CD4-positive, alpha-beta memory T cell (primary cell): ENCODE data around the gene TDRD9. TPM values are rescaled to one million over a fixed set of nuclear protein-coding genes. Genes with fewer than 3 reads are reported as not detected.

ENCODE experiments used
- CTCF ChIA-PET: fragments of 350-600 bp; sonication (Branson Sonifier 250); formaldehyde crosslinking; loops from one replicate; lab custom pipeline; 2021; ENCODE audit warnings: inconsistent platforms; ENCODE audit not compliant: partially characterized antibody; lab: Charles Lee
- POLR2A ChIA-PET: fragments of 350-600 bp; sonication (Branson Sonifier 250); formaldehyde crosslinking; loops from one replicate; lab custom pipeline; 2021; ENCODE audit not compliant: partially characterized antibody; lab: Charles Lee
- DNase-seq, 5 donors: peaks; one replicate each; pipeline versions ENCODE4 v3.0.0 to v3.0.0-alpha.2; 2020 to 2022; ENCODE audit warnings: mixed read lengths in 1 of 5
- H3K27ac ChIP-seq: one replicate; pipeline ENCODE4 v1.7.0; 2013; ENCODE audit warnings: low read depth, low read length
- H3K27me3 ChIP-seq: 2 replicates; pipeline ENCODE4 v1.7.0; 2013; ENCODE audit warnings: mild to moderate bottlenecking, low read length, moderate library complexity; ENCODE audit not compliant: insufficient read depth
- H3K36me3 ChIP-seq: 2 replicates; pipeline ENCODE4 v1.7.0; 2013; ENCODE audit warnings: mild to moderate bottlenecking, low read length, moderate library complexity; ENCODE audit not compliant: insufficient read depth
- H3K4me1 ChIP-seq: 2 replicates; pipeline ENCODE4 v1.7.0; 2013; ENCODE audit warnings: mild to moderate bottlenecking, low read length, moderate library complexity; ENCODE audit not compliant: insufficient read depth
- H3K4me3 ChIP-seq, 2 donors: one replicate each; pipeline ENCODE4 v1.7.0; 2013; ENCODE audit warnings: low read length in 2 of 2, mild to moderate bottlenecking in 1 of 2
- H3K9me3 ChIP-seq, 2 donors: one replicate each; pipeline ENCODE4 v1.7.0; 2013; ENCODE audit warnings: low read length in 2 of 2, control low read depth in 1 of 2; ENCODE audit not compliant: control insufficient read depth in 1 of 2
- H3K27ac Mint-ChIP-seq, 7 donors: one replicate each; pipeline ENCODE4 v1.8.0; 2020 to 2021; ENCODE audit warnings: mixed read lengths in 7 of 7, mild to moderate bottlenecking in 6 of 7, inconsistent platforms in 3 of 7, moderate library complexity in 3 of 7
- H3K27me3 Mint-ChIP-seq, 2 donors: one replicate each; pipeline ENCODE4 v1.8.0; 2020 to 2021; ENCODE audit warnings: mixed read lengths in 2 of 2
- H3K36me3 Mint-ChIP-seq, 2 donors: one replicate each; pipeline ENCODE4 v1.8.0; 2020 to 2021; ENCODE audit warnings: mixed read lengths in 2 of 2, inconsistent platforms in 1 of 2, mild to moderate bottlenecking in 1 of 2
- H3K4me1 Mint-ChIP-seq, 4 donors: one replicate each; pipeline ENCODE4 v1.8.0; 2020 to 2021; ENCODE audit warnings: mixed read lengths in 4 of 4, mild to moderate bottlenecking in 1 of 4
- H3K4me3 Mint-ChIP-seq, 8 donors: one replicate each; pipeline ENCODE4 v1.8.0; 2020 to 2021; ENCODE audit warnings: mixed read lengths in 8 of 8, mild to moderate bottlenecking in 7 of 8, moderate library complexity in 6 of 8, inconsistent platforms in 3 of 8
- H3K9me3 Mint-ChIP-seq, 8 donors: one replicate each; pipeline ENCODE4 v1.8.0; 2020 to 2021; ENCODE audit warnings: mixed read lengths in 8 of 8, mild to moderate bottlenecking in 5 of 8, inconsistent platforms in 3 of 8, moderate library complexity in 1 of 8
- intact Hi-C: fragments of 100-400 bp; cut with micrococcal nuclease; formaldehyde crosslinking; loops from one replicate; pipeline ENCODE4 v1.15.1; 2023
- polyA plus RNA-seq, 2 donors: library from polyadenylated mRNA; unstranded; fragments of 300-500 nt; fragmentation: Illumina TruSeq; gene quantifications; one replicate each; pipeline ENCODE4 v1.2.3, GENCODE V29; 2021
- total RNA-seq, 2 experiments: library from RNA; stranded (reverse); gene quantifications; one replicate each; pipeline ENCODE4 v1.2.3, GENCODE V29; 2021

The TDRD9 gene
- total and polyA plus RNA-seq, 4 experiments from 2014 or later: 0.28 to 1.2 (median 0.59) TPM

DNA sequence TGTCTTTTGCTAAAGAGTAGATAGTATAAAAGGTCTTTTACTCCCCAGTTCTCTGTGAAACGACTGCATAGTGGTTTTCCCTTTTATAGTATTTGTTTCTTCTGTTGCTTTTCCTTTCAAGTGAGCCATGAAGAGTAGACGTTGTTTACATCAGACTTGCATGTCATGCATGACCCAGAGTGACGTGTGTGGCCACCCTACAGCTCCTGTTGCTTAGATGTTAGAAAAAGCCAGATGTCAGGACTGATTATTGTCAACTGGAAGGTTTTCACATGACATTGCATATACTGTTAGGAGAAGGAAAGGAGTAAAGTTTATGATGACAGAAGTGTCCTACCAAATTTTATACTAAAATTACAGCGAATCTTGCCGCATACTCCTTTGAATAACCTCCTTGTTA, 15.4 kb downstream of the TDRD9 start:
- no peaks in the 10 kb centered on the region for H3K27me3 ChIP-seq
- no peak overlapping the region for H3K4me3 ChIP-seq
- H3K27me3 Mint-ChIP-seq: peaks cover 28 to 37% of the 10 kb centered on the region in 2 donors
- ChIA-PET CTCF (no interaction called here), POLR2A (no interaction called here)
- no peaks in the 10 kb centered on the region for H3K36me3 Mint-ChIP-seq
- intact Hi-C loops: no loop called here
- no peaks in the 10 kb centered on the region for H3K36me3 ChIP-seq
- no peak overlapping the region for H3K27ac Mint-ChIP-seq
- no peak overlapping the region for H3K4me3 Mint-ChIP-seq
- H3K4me1 Mint-ChIP-seq: no peaks in the 10 kb centered on the region
- DNase-seq: no peak
- H3K4me1 ChIP-seq: no peaks in the 10 kb centered on the region
- H3K9me3 Mint-ChIP-seq: peaks cover 0 to 6% (median 1%) of the 10 kb centered on the region in 8 donors
- no peak overlapping the region for H3K27ac ChIP-seq
- no peaks in the 10 kb centered on the region for H3K9me3 ChIP-seq

DNA sequence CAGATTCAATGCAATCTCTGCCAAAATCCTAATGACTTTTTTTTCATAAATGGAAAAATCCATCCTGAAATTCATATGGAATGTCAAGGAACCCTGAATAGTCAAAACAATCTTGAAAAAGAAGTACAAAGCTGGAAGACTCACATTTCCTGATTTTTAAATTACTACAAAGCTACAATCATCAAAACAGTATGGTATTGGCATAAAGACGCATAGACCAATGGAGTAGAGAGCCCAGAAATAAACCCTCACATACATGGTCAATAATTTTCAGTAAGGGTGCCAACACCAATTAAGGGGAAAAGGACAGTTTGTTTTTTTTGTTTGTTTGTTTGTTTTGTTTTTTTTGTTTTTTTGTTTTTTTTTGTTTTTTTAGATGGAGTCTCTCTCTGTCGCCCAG, 18.7 kb downstream of the TDRD9 start:
- Mint-ChIP-seq H3K27me3 (peaks cover 25 to 33% of the 10 kb centered on the region in 2 donors), H3K4me1 (no peaks in the 10 kb centered on the region), H3K36me3 (no peaks in the 10 kb centered on the region), H3K9me3 (peaks cover 0 to 6% (median 1%) of the 10 kb centered on the region in 8 donors), H3K27ac (no peak overlapping the region), H3K4me3 (no peak overlapping the region)
- intact Hi-C loops: no loop called here
- POLR2A ChIA-PET: no interaction called here
- H3K27me3 ChIP-seq: no peaks in the 10 kb centered on the region
- no peak overlapping the region for H3K4me3 ChIP-seq
- no peak for DNase-seq
- no peaks in the 10 kb centered on the region for H3K4me1 ChIP-seq
- CTCF ChIA-PET: no interaction called here
- H3K27ac ChIP-seq: no peak overlapping the region
- H3K36me3 ChIP-seq: no peaks in the 10 kb centered on the region
- H3K9me3 ChIP-seq: no peaks in the 10 kb centered on the region

DNA sequence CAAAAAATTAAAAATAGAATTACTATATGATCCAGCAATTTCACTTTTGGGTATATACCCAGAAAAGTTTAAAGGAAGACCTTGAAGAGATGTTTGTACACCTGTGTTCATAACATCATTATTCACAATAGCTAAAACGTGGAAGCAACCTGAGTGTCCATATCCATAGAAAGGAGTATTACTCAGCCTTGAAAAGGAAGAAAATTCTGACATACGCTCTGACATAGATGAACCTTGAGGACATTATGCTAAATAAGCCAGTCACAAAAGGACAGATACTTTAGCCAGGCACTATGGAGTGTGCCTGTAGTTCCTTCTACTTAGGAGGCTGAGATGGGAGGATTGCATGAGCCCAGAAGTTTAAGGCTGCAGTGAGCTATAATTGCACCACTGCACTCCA, 20.2 kb downstream of the TDRD9 start:
- Mint-ChIP-seq H3K36me3 (no peaks in the 10 kb centered on the region), H3K4me1 (no peaks in the 10 kb centered on the region), H3K9me3 (peaks cover 0 to 6% (median 1%) of the 10 kb centered on the region in 8 donors), H3K4me3 (no peak overlapping the region), H3K27me3 (peaks cover 22 to 31% of the 10 kb centered on the region in 2 donors), H3K27ac (no peak overlapping the region)
- Histone ChIP-seq H3K27me3 (no peaks in the 10 kb centered on the region), H3K9me3 (no peaks in the 10 kb centered on the region), H3K4me1 (no peaks in the 10 kb centered on the region), H3K36me3 (no peaks in the 10 kb centered on the region), H3K27ac (no peak overlapping the region), H3K4me3 (no peak overlapping the region)
- ChIA-PET POLR2A (no interaction called here), CTCF (no interaction called here)
- intact Hi-C loops: no loop called here
- DNase-seq: no peak

DNA sequence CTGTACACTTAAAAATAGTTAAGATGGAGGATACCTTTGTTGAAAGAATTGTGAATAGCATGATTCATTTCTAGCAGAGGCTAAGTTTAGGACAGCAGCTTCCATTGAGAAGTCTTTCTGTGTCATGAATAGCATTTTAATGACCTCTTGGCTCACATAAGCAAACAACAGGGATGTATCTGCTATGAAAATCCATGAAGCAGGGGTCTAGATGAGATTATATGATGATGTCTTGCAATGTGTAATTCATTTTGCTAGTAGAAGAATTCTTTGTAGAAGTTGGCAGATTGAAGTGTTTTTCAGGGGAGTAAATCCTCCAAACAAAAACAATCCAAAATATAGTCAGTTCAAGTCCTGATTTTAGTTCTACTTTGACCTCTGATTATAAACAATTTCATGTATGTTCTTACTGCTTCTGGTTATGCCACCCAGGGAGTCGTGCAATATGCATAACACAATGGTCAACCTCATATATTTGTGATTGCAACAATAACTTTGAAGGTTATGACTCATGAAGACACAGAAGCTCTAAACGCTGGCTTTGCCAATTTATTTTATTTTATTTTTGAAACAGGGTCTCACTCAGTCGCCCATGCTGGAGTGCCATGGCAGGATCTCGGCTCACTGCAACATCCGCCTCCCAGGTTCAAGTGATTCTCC, 21.0 kb downstream of the TDRD9 start:
- intact Hi-C loops: no loop called here
- no peaks in the 10 kb centered on the region for H3K9me3 ChIP-seq
- H3K36me3 ChIP-seq: no peaks in the 10 kb centered on the region
- H3K9me3 Mint-ChIP-seq: peaks cover 0 to 6% (median 1%) of the 10 kb centered on the region in 8 donors
- H3K36me3 Mint-ChIP-seq: no peaks in the 10 kb centered on the region
- H3K27ac ChIP-seq: no peak overlapping the region
- no peak for DNase-seq
- no peak overlapping the region for H3K27ac Mint-ChIP-seq
- no peaks in the 10 kb centered on the region for H3K27me3 ChIP-seq
- POLR2A ChIA-PET: no interaction called here
- no peaks in the 10 kb centered on the region for H3K4me1 ChIP-seq
- CTCF ChIA-PET: no interaction called here
- H3K4me1 Mint-ChIP-seq: no peaks in the 10 kb centered on the region
- no peak overlapping the region for H3K4me3 ChIP-seq
- peaks cover 21 to 32% of the 10 kb centered on the region in 2 donors for H3K27me3 Mint-ChIP-seq
- H3K4me3 Mint-ChIP-seq: no peak overlapping the region

DNA sequence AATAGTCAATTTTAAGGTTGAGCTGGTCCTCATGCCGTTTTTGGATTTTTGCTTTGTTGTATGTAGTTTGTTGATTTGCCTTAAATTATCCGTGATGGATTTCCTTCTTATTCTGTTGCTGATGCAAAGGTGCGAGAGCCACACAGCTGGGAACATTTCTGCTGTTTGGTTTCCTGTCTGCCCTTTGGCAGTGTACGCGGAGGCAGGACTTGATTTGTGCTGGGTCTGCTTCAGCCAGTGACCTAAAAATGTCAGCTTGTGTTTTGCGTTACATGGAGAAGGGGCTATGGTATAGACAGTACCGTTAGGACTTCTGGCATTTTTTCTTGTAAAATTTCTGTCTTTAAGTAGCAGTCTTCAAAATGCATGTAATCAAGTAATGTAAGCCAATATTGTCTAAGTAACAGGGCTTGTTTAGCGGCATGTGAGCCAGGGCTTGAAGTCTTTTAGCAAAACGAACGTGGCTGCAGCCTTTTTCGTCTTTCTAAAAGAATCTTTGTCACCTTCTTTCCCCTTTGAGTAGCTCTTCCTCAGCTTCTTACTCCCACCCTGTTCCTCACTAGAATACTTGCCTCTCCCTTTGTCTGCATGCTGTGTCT, 32.3 kb downstream of the TDRD9 start:
- intact Hi-C loops: no loop called here
- peaks cover 2 to 6% of the 10 kb centered on the region in 2 donors for H3K27me3 Mint-ChIP-seq
- CTCF ChIA-PET: no interaction called here

DNA sequence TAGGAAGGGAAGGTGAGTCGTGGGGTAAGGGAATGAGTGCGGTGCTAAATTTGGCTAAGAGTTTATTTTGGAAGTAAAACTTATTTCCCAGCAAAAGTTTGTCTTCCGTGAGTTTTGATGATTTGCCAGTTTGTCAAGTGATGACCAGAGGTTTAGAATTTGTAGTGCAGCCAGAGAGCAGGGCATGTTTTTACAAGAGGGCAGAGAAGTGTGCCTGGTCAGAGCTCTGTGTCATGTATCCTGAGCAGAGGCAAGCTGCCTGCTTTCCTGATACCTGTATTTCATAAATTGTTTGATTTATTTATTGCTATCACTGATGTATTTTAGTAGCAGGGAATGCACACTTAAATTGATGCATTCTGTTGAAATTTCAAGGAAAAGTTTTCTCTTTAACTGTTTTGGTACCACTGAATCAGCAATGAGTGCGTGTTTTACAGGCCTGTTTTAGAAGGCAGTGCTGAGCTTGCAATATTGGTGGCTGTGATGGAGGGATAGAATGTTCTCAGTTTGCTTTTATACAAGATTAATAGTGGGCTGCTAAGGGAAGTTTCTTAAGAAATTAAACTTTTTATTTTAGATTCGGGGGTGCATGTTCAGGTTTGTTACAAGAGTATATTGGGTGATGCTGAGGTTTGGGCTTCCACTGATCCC, 33.8 kb downstream of the TDRD9 start:
- H3K36me3 Mint-ChIP-seq: no peaks in the 10 kb centered on the region
- H3K36me3 ChIP-seq: no peaks in the 10 kb centered on the region
- no peak overlapping the region for H3K4me3 ChIP-seq
- no peaks in the 10 kb centered on the region for H3K9me3 ChIP-seq
- POLR2A ChIA-PET: no interaction called here
- DNase-seq: no peak
- H3K4me1 ChIP-seq: no peaks in the 10 kb centered on the region
- peaks cover 2 to 7% of the 10 kb centered on the region in 2 donors for H3K27me3 Mint-ChIP-seq
- H3K9me3 Mint-ChIP-seq: no peaks in the 10 kb centered on the region
- H3K27ac ChIP-seq: no peak overlapping the region
- peaks cover 0 to 1% (median 0%) of the 10 kb centered on the region in 4 donors for H3K4me1 Mint-ChIP-seq
- intact Hi-C loops: no loop called here
- H3K27me3 ChIP-seq: no peaks in the 10 kb centered on the region
- H3K27ac Mint-ChIP-seq: peak overlapping the region in 1 of 7 donors; percentile 44
- H3K4me3 Mint-ChIP-seq: no peak overlapping the region
- CTCF ChIA-PET: no interaction called here

More for the DNA sequence above, 32.3 kb downstream of the TDRD9 start:
- H3K27ac ChIP-seq: no peak overlapping the region
- no peak overlapping the region for H3K4me3 Mint-ChIP-seq
- H3K36me3 Mint-ChIP-seq: no peaks in the 10 kb centered on the region
- no peak overlapping the region for H3K4me3 ChIP-seq
- no peaks in the 10 kb centered on the region for H3K4me1 ChIP-seq
- no peaks in the 10 kb centered on the region for H3K9me3 Mint-ChIP-seq
- no peaks in the 10 kb centered on the region for H3K27me3 ChIP-seq
- POLR2A ChIA-PET: no interaction called here
- H3K4me1 Mint-ChIP-seq: peaks cover 0 to 1% (median 0%) of the 10 kb centered on the region in 4 donors
- no peaks in the 10 kb centered on the region for H3K9me3 ChIP-seq
- H3K36me3 ChIP-seq: no peaks in the 10 kb centered on the region
- no peak overlapping the region for H3K27ac Mint-ChIP-seq
- no peak for DNase-seq

DNA sequence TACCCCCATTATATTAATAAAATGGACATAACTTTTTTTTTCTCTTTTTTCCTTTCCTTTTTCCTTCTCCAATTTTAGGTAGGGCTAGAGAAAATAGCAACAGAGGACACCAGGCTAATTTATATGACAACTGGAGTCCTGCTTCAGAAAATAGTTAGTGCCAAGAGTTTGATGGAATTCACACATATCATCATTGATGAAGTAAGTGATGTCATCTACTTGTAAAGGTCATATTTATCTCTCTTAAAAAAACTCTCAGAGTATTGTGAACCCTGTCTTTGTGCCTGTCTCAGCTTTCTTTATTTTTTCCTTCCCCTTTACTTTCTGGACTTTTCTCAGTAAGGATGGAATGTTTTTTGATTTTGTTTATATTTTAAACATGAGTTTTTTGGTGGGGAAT, 38.4 kb downstream of the TDRD9 start:
- H3K4me3 ChIP-seq: no peak overlapping the region
- no peaks in the 10 kb centered on the region for H3K36me3 ChIP-seq
- no peaks in the 10 kb centered on the region for H3K4me1 ChIP-seq
- no peaks in the 10 kb centered on the region for H3K27me3 ChIP-seq
- intact Hi-C loops: no loop called here
- H3K9me3 ChIP-seq: no peaks in the 10 kb centered on the region
- CTCF ChIA-PET: interaction anchor here (0.6 kb wide), 2 partner anchors 16 to 252 kb away, joined by 3 to 4 read pairs; no protein-coding TSS in a partner anchor
- POLR2A ChIA-PET: no interaction called here
- no peaks in the 10 kb centered on the region for H3K9me3 Mint-ChIP-seq
- peaks cover 2 to 7% of the 10 kb centered on the region in 2 donors for H3K27me3 Mint-ChIP-seq
- H3K4me1 Mint-ChIP-seq: no peaks in the 10 kb centered on the region
- DNase-seq: no peak
- no peaks in the 10 kb centered on the region for H3K36me3 Mint-ChIP-seq
- H3K27ac ChIP-seq: no peak overlapping the region
- H3K4me3 Mint-ChIP-seq: no peak overlapping the region
- H3K27ac Mint-ChIP-seq: no peak overlapping the region
